ENCODE measurements around the gene PCCB.
"Not testable (repeated sequence)": the region's sequence is repeated elsewhere in the genome, so short reads cannot be mapped to it uniquely, and the experiment has no call there.

The PCCB gene

GRCh38 chr3:136351351-136351750 is 101.2 kb downstream of the PCCB start:
- Histone ChIP-seq H3K4me3 (ENCODE audit: low read length) (no peak overlapping the region), H3K4me1 (ENCODE audit: insufficient read depth, low read length) (no peaks in the 10 kb centered on the region), H3K9me3 (ENCODE audit: insufficient read depth, low read depth, low read length) (no peaks in the 10 kb centered on the region), H3K36me3 (ENCODE audit: insufficient read depth, low read depth, low read length) (peaks cover 18% of the 10 kb centered on the region), H3K27me3 (ENCODE audit: insufficient read depth, low read length) (no peaks in the 10 kb centered on the region), H3K9ac (ENCODE audit: low read depth, low read length) (no peak overlapping the region), H3K27ac (ENCODE audit: low read length) (no peak overlapping the region)

GRCh38 chr3:136351905-136352304 is 101.8 kb downstream of the PCCB start:
- Histone ChIP-seq H3K27me3 (ENCODE audit: insufficient read depth, low read length) (no peaks in the 10 kb centered on the region), H3K4me3 (ENCODE audit: low read length) (no peak overlapping the region)

GRCh38 chr3:136353461-136353860 is 103.3 kb downstream of the PCCB start:
- no peaks in the 10 kb centered on the region for H3K9me3 ChIP-seq (ENCODE audit: insufficient read depth, low read depth, low read length)
- no peaks in the 10 kb centered on the region for H3K27me3 ChIP-seq (ENCODE audit: insufficient read depth, low read length)
- peaks cover 12% of the 10 kb centered on the region for H3K36me3 ChIP-seq (ENCODE audit: insufficient read depth, low read depth, low read length)
- H3K4me1 ChIP-seq (ENCODE audit: insufficient read depth, low read length) = no peaks in the 10 kb centered on the region
- H3K9ac ChIP-seq (ENCODE audit: low read depth, low read length) = no peak overlapping the region
- no peak overlapping the region for H3K27ac ChIP-seq (ENCODE audit: low read length)
- no peak overlapping the region for H3K4me3 ChIP-seq (ENCODE audit: low read length)

More at GRCh38 chr3:136351905-136352304, 101.8 kb downstream of the PCCB start:
- no peak overlapping the region for H3K27ac ChIP-seq (ENCODE audit: low read length)
- H3K9ac ChIP-seq (ENCODE audit: low read depth, low read length) = no peak overlapping the region
- H3K9me3 ChIP-seq (ENCODE audit: insufficient read depth, low read depth, low read length) = no peaks in the 10 kb centered on the region
- H3K36me3 ChIP-seq (ENCODE audit: insufficient read depth, low read depth, low read length) = peaks cover 18% of the 10 kb centered on the region
- no peaks in the 10 kb centered on the region for H3K4me1 ChIP-seq (ENCODE audit: insufficient read depth, low read length)

GRCh38 chr3:136366289-136366688 is 116.1 kb downstream of the PCCB start:
- no peak overlapping the region for H3K4me3 ChIP-seq (ENCODE audit: low read length)
- peaks cover 8% of the 10 kb centered on the region; the same call in 1 of the 2 replicates for H3K36me3 ChIP-seq (ENCODE audit: insufficient read depth, low read depth, low read length)
- H3K27me3 ChIP-seq (ENCODE audit: insufficient read depth, low read length) = no peaks in the 10 kb centered on the region
- H3K9me3 ChIP-seq (ENCODE audit: insufficient read depth, low read depth, low read length) = no peaks in the 10 kb centered on the region
- no peaks in the 10 kb centered on the region for H3K4me1 ChIP-seq (ENCODE audit: insufficient read depth, low read length)
- no peak overlapping the region for H3K9ac ChIP-seq (ENCODE audit: low read depth, low read length)
- no peak overlapping the region for H3K27ac ChIP-seq (ENCODE audit: low read length)

GRCh38 chr3:136375800-136376199 is 125.7 kb downstream of the PCCB start:
- not testable (repeated sequence) for H3K27me3 ChIP-seq (ENCODE audit: insufficient read depth, low read length); H3K9me3 ChIP-seq (ENCODE audit: insufficient read depth, low read depth, low read length); H3K27ac ChIP-seq (ENCODE audit: low read length); H3K4me1 ChIP-seq (ENCODE audit: insufficient read depth, low read length); H3K36me3 ChIP-seq (ENCODE audit: insufficient read depth, low read depth, low read length); H3K4me3 ChIP-seq (ENCODE audit: low read length); H3K9ac ChIP-seq (ENCODE audit: low read depth, low read length)

- Histone ChIP-seq H3K9me3 (ENCODE audit: insufficient read depth, low read depth, low read length) (no peaks in the 10 kb centered on the region), H3K36me3 (ENCODE audit: insufficient read depth, low read depth, low read length) (peaks cover 4% of the 10 kb centered on the region; the same call in 1 of the 2 replicates), H3K27ac (ENCODE audit: low read length) (no peak overlapping the region), H3K27me3 (ENCODE audit: insufficient read depth, low read length) (no peaks in the 10 kb centered on the region), H3K9ac (ENCODE audit: low read depth, low read length) (no peak overlapping the region), H3K4me3 (ENCODE audit: low read length) (no peak overlapping the region), H3K4me1 (ENCODE audit: insufficient read depth, low read length) (no peaks in the 10 kb centered on the region)
Measured at GRCh38 chr3:136377508-136377907, 127.4 kb downstream of the PCCB start.

- peaks cover 4% of the 10 kb centered on the region; the same call in 1 of the 2 replicates for H3K36me3 ChIP-seq (ENCODE audit: insufficient read depth, low read depth, low read length)
- H3K9ac ChIP-seq (ENCODE audit: low read depth, low read length) = no peak overlapping the region
- H3K4me3 ChIP-seq (ENCODE audit: low read length) = no peak overlapping the region
- no peaks in the 10 kb centered on the region for H3K4me1 ChIP-seq (ENCODE audit: insufficient read depth, low read length)
- H3K27me3 ChIP-seq (ENCODE audit: insufficient read depth, low read length) = no peaks in the 10 kb centered on the region
- no peaks in the 10 kb centered on the region for H3K9me3 ChIP-seq (ENCODE audit: insufficient read depth, low read depth, low read length)
- H3K27ac ChIP-seq (ENCODE audit: low read length) = no peak overlapping the region
Measured at GRCh38 chr3:136378011-136378410, 127.9 kb downstream of the PCCB start.
